ENCODE data around the gene SBK2. TPM values are rescaled to one million over a fixed set of nuclear protein-coding genes. Genes with fewer than 3 reads are reported as not detected.

The SBK2 gene
- polyA plus RNA-seq, 1 of the 3 experiments (the other 2 are of a cell fraction): 0.20 TPM

DNA sequence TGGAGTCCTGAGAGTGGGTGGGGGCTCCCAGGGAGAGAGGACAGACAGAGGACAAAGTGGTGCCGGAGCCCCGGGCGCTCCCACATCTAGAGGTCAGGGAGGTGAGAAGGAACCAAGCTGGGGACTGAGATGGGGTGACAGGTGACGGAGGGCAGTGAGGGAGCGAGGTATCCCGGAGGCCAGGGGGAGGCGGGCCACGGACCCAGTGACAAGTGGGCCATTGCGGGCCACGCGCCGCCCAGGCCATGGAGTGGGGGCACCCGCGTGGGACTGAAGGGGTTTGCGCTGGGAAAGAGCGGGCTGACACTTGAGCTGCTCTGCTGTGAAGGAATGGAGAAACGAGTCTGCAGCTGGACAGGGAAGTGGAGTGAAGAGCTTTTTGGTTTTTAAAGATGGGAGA lies 57.9 kb downstream of the SBK2 start:
- Histone ChIP-seq H2AFZ (ENCODE audit: low read depth) (no peak overlapping the region), H3F3A (replicated peaks; ENCODE audit: insufficient read depth) (peaks cover 11% of the 10 kb centered on the region), H3K79me2 (ENCODE audit: insufficient read depth) (peaks cover 31% of the 10 kb centered on the region), H3K27me3 (ENCODE audit: insufficient read depth) (no peaks in the 10 kb centered on the region), H4K20me1 (ENCODE audit: insufficient read depth) (no peaks in the 10 kb centered on the region), H3K9me2 (no peaks in the 10 kb centered on the region), H3K4me1 (ENCODE audit: control insufficient read depth in 1 of 2, insufficient read depth in 2 of 2, low read depth in 1 of 2, low read length in 1 of 2) (peaks cover 11 to 17% of the 10 kb centered on the region in 2 experiments; a peak in 3 of 4 replicates), H3K4me2 (no peak overlapping the region), H3K36me3 (replicated peaks in 1 of 2; ENCODE audit: control insufficient read depth in 1 of 2, insufficient read depth in 2 of 2, low read length in 1 of 2) (peaks cover 0 to 7% of the 10 kb centered on the region in 2 experiments), H3K4me3 (ENCODE audit: low read depth in 2 of 2, low read length in 1 of 2) (no peak overlapping the region), H3K9ac (no peak overlapping the region), H3K27ac (ENCODE audit: low read depth in 2 of 2, low read length in 1 of 2) (no peak overlapping the region), H3K9me3 (no peaks in the 10 kb centered on the region)
- POLR2A ChIA-PET: no interaction called here
- CTCF ChIA-PET: interaction anchor here (5.7 to 7.8 kb wide), 2 partner anchors 12 to 25 kb away, joined by 45 to 46 read pairs; no protein-coding TSS in a partner anchor
- 95% methylated on average over 17 of the region's 17 CpGs for WGBS (ENCODE audit: low lambda C conversion rate)
- TF ChIP-seq SIN3A (IDR thresholded peaks at IDR 0.05; ENCODE audit: borderline replicate concordance, low read depth, low read length): no peak
- no peak for TF ChIP-seq JUND (IDR thresholded peaks at IDR 0.05)
- no peak for TF ChIP-seq NRF1 (IDR thresholded peaks at IDR 0.05; ENCODE audit: low read depth, low read length)
- no peak for TF ChIP-seq FOSL2 (IDR thresholded peaks at IDR 0.05; ENCODE audit: borderline replicate concordance, low read depth)
- TF ChIP-seq TCF12 (IDR thresholded peaks at IDR 0.05): no peak
- no peak for TF ChIP-seq GABPA (IDR thresholded peaks at IDR 0.05; ENCODE audit: low read depth)
- no peak for TF ChIP-seq MEF2A (IDR thresholded peaks at IDR 0.05; ENCODE audit: borderline replicate concordance, low read depth)
- no peak for TF ChIP-seq FOXJ3 (CRISPR knock-in tag; IDR thresholded peaks at IDR 0.05)
- DNase-seq: no peak

Other genes with a start within 250 kb of the SBK2 start
- gene TMEM150B, start 211.8 kb downstream of the SBK2 start, polyA plus RNA-seq (2012; rRNA removed): not detected in 2 replicates
- 14.0 and 14.4 TPM in 2 replicates for gene KMT5C, start 197.3 kb downstream of the SBK2 start, polyA plus RNA-seq (2012; rRNA removed)
- 0.58 and 0.74 TPM in 2 replicates for gene COX6B2, start 182.4 kb downstream of the SBK2 start, polyA plus RNA-seq (2012; rRNA removed)
- not detected in 2 replicates for gene GARIN5B, start 173.9 kb downstream of the SBK2 start, polyA plus RNA-seq (2012; rRNA removed)
- 13.2 and 16.1 TPM in 2 replicates for gene IL11, start 166.7 kb downstream of the SBK2 start, polyA plus RNA-seq (2012; rRNA removed)
- gene TMEM190, start 160.3 kb downstream of the SBK2 start, polyA plus RNA-seq (2012; rRNA removed): 0.77 and 0.91 TPM in 2 replicates
- 0.08 and 0.12 TPM in 2 replicates for gene TMEM238, start 152.8 kb downstream of the SBK2 start, polyA plus RNA-seq (2012; rRNA removed)
- gene RPL28, start 151.2 kb downstream of the SBK2 start, polyA plus RNA-seq (2012; rRNA removed): 2,297 and 2,368 TPM in 2 replicates
- gene UBE2S, start 129.3 kb downstream of the SBK2 start, polyA plus RNA-seq (2012; rRNA removed): 84.7 and 133 TPM in 2 replicates
- gene SHISA7, start 93.8 kb downstream of the SBK2 start, polyA plus RNA-seq (2012; rRNA removed): 0.02 TPM in 1 of 2 replicates, not detected in the other
- gene ISOC2, start 75.5 kb downstream of the SBK2 start, polyA plus RNA-seq (2012; rRNA removed): 60.9 and 65.4 TPM in 2 replicates
- gene C19orf85, start 72.4 kb downstream of the SBK2 start, polyA plus RNA-seq (2012; rRNA removed): not detected in 2 replicates
- 0.73 and 1.6 TPM in 2 replicates for gene ZNF628, start 60.5 kb downstream of the SBK2 start, polyA plus RNA-seq (2012; rRNA removed)
- 84.4 and 89.9 TPM in 2 replicates for gene NAT14, start 51.9 kb downstream of the SBK2 start, polyA plus RNA-seq (2012; rRNA removed)
- gene SSC5D, start 48.7 kb downstream of the SBK2 start, polyA plus RNA-seq (2012; rRNA removed): 2.6 and 4.9 TPM in 2 replicates
- gene SBK3, start 8.4 kb upstream of the SBK2 start, polyA plus RNA-seq (2012; rRNA removed): 0.03 and 0.05 TPM in 2 replicates
- gene ZNF579, start 43.7 kb upstream of the SBK2 start, polyA plus RNA-seq (2012; rRNA removed): 3.5 and 5.9 TPM in 2 replicates
- gene FIZ1, start 62.4 kb upstream of the SBK2 start, polyA plus RNA-seq (2012; rRNA removed): 5.2 and 5.7 TPM in 2 replicates
- 7.2 and 7.3 TPM in 2 replicates for gene ZNF524, start 63.2 kb upstream of the SBK2 start, polyA plus RNA-seq (2012; rRNA removed)
- 3.4 and 5.0 TPM in 2 replicates for gene ZNF865, start 68.5 kb upstream of the SBK2 start, polyA plus RNA-seq (2012; rRNA removed)
- gene ZNF784, start 87.4 kb upstream of the SBK2 start, polyA plus RNA-seq (2012; rRNA removed): 5.0 and 5.5 TPM in 2 replicates
- 14.0 and 21.9 TPM in 2 replicates for gene ZNF580, start 103.9 kb upstream of the SBK2 start, polyA plus RNA-seq (2012; rRNA removed)
- gene ZNF581, start 106.5 kb upstream of the SBK2 start, polyA plus RNA-seq (2012; rRNA removed): 24.2 and 24.7 TPM in 2 replicates
- 20.1 and 27.1 TPM in 2 replicates for gene CCDC106, start 111.1 kb upstream of the SBK2 start, polyA plus RNA-seq (2012; rRNA removed)
- gene U2AF2, start 117.9 kb upstream of the SBK2 start, polyA plus RNA-seq (2012; rRNA removed): 217 and 321 TPM in 2 replicates
- gene EPN1, start 138.1 kb upstream of the SBK2 start, polyA plus RNA-seq (2012; rRNA removed): 72.0 and 134 TPM in 2 replicates
- not detected in 2 replicates for gene NLRP9, start 201.3 kb upstream of the SBK2 start, polyA plus RNA-seq (2012; rRNA removed)
- 0.06 TPM in 1 of 2 replicates, not detected in the other for gene RFPL4A, start 222.0 kb upstream of the SBK2 start, polyA plus RNA-seq (2012; rRNA removed)
- not detected in 2 replicates for gene RFPL4AL1, start 232.0 kb upstream of the SBK2 start, polyA plus RNA-seq (2012; rRNA removed)